GM19023 (cell line): Measurements from ENCODE around the gene YAF2.
"Not testable (repeated sequence)": the region's sequence is repeated elsewhere in the genome, so short reads cannot be mapped to it uniquely, and the experiment has no call there.

ENCODE experiments used
- ATAC-seq: cut with Tn5 transposase; IDR thresholded peaks from one replicate; pipeline ENCODE4 v1.9.1; 2021; ENCODE audit warnings: mild to moderate bottlenecking, moderate library complexity; ENCODE audit not compliant: unreplicated experiment

The YAF2 gene

DNA sequence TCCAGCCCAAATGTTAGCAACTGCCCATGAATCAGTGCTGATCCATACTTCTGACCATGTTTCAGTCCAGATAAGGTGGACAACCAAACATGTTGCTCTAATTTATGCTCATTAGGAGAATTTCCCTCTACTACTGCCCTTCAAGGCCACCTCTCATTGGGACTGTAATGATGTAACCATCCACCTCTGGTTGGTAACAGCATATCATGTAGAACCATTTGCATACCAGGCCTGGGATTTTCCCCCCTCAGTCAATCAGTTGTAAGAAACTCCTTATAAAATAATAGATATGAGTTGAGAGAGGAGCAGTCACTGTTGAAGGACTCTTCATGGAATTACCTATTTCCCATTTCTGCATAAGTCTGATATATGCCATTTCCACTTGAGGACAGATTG lies 17.8 kb upstream of the YAF2 start:
- ATAC-seq: no peak

DNA sequence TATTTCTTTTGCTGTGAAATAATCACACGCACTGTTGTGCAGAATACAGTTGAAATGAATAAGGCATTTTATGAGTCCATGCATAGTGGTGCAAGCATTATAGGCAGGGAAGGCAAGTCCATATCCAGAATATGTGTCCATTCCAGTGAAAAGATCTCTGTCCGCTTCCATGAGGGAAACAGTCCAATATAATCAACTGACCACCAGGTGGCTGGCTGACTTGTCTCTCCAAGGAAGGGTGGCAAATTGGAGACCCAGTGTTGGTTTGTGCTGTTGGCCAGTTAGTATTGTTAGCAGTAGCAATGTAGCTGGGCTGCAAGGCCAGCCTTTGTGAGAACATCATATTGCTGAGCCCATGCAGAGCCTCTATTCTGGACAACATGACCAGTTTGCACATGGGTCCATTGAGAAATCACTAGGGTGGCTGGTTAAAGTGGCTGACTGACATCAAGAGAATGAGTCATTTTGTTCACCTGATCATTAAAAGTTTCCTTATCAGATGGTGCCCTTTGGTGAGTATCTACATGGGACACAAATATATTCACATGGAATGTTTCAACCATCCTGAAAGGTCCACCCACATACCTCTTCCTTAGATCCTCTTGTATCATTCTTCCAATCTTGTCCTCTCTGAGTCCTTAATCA lies 17.3 kb upstream of the YAF2 start:
- ATAC-seq: no peak

DNA sequence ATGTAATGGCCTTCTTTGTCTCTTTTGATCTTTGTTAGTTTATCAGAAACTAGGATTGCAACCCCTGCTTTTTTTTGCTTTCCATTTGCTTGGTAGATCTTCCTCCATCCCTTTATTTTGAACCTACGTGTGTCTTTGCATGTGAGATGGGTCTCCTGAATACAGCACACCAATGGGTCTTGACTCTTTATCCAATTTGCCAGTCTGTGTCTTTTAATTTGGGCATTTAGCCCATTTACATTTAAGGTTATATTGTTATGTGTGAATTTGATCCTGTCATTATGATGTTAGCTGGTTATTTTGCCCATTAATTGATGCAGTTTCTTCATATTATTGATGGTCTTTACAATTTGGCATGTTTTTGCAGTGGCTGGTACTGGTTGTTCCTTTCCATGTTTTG lies 14.6 kb upstream of the YAF2 start:
- not testable (repeated sequence) for ATAC-seq

DNA sequence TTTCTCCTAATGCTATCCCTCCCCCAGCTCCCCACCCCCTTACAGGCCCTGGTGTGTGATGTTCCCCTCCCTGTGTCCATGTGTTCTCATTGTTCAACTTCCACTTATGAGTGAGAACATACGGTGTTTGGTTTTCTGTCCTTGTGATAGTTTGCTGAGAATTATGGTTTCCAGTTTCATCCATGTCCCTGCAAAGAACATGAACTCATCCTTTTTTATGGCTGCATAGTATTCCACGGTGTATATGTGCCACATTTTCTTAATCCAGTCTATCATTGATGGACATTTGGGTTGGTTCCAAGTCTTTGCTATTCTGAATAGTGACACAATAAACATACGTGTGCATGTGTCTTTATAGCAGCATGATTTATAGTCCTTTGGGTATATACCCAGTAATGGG lies 11.0 kb upstream of the YAF2 start:
- ATAC-seq: not testable (repeated sequence)

DNA sequence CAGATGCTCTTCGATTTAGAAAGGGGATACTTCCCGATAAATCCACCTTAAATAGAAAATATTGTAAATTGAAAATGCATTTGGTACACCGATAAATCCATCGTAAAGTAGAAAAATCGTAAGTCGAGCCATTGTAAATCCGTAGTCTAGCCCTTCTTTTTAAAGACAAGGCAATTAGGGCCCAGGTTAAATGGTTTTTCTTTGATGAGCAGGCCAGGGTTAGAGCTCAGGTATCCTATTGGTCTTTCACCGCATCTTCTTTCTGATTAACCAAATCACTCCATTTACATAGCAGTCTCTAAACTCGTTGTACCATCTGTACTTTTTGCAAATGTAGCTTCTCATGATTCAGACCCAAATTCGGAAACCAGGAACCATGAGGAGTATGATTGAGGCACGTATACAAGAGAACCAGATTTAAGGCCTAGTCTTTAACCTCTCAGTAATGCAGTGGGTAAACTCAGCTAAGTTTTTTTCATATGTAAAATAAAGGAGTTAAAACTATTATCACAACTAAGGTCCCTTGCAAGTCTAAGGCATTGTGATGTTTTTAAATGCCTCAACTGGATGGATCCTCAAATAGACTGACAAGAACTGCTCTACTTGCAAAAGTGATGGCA lies 2.2 kb upstream of the YAF2 start:
- ATAC-seq: no peak

DNA sequence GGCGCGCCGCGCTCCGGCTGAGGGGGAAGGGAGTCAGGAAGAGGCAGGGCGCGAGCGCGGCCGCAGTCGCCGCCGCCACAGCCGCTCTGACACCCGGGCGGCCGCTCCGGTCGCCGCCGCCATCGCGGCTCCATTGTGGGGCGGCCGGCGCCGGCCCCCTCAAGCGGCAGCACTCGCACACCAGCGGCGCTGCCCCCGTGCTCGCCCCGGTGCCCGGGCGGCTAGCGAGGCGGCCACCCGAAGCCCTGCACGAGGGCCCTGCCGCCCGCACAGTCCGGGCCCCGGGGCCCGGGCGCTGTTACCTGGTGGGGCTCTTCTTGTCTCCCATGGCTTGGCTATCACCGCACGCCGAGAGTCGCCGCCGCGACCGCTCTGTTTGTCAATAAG lies 202 bp downstream of the YAF2 start:
- ATAC-seq: peak; percentile 23

DNA sequence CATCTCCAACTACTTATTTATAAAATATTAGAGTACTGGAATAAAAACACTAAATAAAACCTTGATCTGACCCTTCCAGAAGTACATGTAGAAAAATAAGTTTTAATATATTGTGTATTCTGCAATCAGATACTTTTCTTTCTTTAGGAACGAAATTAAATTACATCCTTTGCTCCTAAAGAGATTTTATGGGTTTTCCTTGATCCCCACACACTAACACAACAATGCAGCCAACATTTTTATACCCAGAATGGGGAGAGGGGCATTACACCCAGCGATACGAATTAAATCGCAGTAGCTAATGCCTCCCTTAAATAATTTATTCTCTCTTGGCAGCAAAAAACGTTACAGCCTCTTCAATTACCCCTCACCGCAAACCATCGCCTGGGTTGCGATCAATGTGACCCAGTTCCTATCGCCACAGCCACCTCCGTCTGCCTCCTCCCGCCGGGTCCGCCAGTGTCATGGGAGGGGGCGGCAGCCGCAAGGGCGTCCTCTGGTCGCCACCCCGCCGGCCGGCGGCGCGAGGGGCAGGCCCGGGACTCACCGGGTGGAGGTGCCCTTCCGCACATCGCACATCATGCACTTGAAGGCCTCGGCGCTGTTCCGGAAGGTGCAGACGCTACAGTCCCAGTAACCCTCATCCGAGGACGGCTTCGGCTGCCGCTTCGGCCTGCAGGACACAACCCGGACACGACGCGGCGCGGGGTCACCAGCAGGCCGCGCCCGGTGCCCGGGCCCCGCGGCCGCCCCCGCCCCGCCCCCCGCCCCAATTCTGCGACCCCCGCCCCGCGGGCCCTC lies 796 bp downstream of the YAF2 start:
- ATAC-seq: peak; percentile 80

DNA sequence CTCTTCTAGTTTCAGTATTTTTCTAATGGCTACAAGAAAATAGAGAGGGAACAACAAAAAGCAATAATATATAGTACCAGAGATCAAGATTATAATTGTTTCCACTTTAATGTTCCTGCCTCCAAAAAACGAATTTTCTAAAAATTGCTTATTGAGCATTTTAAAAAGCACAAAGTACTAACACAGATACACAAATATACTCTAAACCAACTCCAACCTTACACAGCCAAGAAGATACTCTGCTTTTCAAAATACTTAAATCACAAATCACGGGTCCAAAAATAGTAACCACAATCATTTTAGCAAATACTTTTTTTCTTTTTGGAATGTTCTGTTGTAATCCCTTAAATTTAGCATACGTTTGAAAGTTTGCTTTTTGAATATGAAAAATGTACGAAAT lies 2.0 kb downstream of the YAF2 start:
- ATAC-seq: no peak

DNA sequence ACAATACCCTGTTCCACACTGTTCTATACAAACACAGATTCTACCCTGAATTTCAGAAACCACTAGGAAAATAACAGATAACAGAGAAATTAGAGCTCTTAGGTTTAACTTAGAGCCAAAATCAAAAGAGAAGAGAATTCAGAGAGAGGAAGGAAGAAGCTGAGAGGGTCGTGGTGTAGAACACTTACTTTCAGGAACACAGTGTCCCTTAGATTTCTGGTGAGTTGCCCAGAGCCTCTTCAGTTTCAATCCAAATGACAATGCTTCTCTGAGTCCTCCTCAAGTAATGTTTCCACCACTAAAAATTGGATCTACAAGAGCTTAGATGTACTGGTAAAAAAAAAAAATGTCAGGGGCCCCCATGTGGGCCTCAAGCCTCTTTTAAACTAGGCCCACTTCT lies 2.6 kb downstream of the YAF2 start:
- ATAC-seq: no peak

DNA sequence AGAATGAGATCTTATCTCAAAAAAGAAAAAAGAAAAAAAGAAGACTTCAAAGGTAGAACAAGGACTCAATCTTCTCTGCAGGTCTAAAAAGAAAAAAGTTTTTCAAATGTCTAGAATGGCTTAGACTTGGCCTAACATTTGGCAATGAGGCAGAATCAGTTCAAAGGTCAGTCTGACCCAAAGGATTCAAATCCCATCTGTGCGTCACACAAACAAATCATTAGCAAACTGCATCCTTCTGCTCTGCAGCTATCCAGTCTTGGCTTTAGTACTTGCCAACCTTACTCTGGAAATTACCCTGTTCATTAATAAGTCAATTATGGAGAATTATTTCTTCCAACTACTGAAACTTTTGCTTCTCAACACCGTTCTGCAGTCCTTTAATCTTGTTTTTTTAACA lies 3.1 kb downstream of the YAF2 start:
- no peak for ATAC-seq

DNA sequence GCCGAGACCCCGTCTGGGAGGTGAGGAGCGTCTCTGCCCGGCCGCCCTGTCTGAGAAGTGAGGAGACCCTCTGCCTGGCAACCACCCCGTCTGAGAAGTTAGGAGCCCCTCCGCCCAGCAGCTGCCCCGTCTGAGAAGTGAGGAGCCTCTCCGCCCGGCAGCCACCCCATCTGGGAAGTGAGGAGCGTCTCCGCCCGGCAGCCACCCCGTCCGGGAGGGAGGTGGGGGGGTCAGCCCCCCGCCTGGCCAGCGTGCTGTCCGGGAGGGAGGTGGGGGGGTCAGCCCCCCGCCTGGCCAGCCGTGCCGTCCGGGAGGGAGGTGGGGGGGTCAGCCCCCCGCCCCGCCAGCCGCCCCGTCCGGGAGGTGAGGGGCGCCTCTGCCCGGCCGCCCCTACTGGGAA lies 10.5 kb downstream of the YAF2 start:
- ATAC-seq: not testable (repeated sequence)

DNA sequence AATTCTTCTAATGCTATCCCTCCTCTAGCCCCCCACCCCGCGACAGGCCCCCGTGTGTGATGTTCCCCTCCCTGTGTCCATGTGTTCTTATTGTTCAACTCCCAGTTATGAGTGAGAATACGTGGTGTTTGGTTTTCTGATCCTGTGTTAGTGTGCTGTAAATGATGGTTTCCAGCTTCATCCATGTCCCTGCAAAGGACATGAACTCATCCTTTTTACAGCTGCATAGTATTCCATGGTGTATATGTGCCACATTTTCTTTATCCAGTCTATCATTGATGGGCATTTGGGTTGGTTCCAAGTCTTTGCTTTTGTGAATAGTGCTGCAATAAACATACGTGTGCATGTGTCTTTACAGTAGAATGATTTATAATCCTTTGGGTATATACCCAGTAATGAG lies 13.5 kb downstream of the YAF2 start:
- not testable (repeated sequence) for ATAC-seq

DNA sequence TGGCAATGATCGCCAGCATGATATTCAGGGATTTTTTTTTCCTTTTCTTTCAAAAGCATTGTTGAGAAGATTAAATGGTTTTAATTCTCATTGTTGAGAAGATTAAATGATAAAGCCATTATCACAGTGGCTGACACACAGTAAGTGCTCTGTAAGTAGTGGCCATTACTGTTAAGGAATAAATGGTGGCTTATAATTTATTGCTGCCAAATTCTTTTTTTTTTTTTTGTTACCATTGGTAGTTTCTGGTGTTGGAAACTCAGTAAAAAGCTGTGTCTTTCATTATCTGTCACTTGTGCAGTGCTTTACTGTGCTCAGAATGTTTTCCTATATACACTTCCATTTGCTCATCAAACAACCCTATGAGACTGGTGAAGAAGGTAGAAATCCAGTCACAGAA lies 15.3 kb downstream of the YAF2 start:
- ATAC-seq: no peak

DNA sequence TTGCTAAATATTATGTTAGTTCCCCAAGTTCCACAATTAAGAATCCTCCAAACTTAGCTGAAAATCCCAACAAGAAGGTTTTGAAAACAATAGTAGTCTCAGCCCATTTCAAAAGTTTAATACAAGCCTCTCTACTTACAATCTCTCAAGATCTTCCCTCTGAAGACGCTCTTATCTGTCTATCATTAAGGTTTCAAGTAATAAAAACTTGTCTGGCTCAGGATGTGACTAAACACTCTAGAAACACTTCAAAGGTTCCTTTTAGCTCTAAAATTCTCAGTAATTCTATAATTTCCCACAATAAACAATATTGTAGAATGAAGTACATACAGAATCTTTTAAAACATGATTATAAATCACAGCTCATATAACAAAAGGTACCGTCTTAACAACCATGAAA lies 16.3 kb downstream of the YAF2 start:
- ATAC-seq: no peak

DNA sequence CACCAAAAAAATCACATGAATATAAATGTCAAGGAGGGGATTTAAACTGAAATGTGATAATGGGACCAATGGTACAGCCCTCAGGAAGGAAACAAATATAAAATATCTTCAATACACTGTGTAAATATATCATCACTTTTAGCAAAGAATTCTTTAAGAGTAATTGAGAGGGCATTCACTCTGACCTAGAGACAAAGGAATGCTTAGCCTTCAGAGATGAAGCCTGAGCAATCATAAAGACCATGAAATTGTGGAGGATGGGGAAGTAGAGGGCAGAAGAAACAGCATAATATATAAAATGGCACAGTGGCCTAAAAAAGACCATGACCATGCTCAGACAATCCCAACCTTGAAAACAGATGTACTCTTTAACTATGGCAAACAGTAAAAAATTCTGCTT lies 20.4 kb downstream of the YAF2 start:
- no peak for ATAC-seq

DNA sequence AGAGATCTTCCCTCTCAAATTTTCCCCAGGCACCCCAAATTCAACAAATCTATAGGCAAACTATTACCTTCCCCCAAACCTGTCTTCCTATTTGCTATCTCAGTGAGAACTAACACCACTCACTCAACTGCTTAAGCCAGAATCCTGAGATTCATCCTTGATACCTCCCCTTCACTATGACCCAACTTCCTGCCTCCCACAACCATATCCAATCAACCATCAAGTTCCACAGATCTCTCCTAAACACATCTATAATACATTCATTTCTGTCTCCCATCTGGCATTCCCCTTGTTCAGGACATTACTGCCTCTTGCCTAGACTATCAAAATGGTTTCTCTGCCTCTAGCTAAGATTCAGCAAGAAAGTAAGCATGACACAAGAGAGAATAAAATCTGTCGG lies 21.3 kb downstream of the YAF2 start:
- no peak for ATAC-seq

DNA sequence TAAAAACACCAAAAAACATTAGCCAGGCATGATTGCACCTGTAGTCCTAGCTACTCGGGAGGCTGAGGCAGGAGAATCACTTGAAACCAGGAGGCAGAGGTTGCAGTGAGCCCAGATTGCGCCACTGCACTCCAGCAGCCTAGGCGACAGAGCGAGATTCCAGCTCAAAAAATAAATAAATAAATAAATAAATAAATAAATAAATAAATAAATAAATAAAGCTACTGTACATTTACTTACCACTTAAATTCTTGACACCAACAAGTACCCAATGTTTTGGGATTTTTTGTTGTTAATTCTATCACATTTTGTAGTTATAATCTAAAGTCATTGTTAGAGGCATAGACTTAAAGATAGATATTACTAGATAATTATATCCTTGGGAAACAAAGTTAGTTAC lies 22.3 kb downstream of the YAF2 start:
- ATAC-seq: not testable (repeated sequence)

DNA sequence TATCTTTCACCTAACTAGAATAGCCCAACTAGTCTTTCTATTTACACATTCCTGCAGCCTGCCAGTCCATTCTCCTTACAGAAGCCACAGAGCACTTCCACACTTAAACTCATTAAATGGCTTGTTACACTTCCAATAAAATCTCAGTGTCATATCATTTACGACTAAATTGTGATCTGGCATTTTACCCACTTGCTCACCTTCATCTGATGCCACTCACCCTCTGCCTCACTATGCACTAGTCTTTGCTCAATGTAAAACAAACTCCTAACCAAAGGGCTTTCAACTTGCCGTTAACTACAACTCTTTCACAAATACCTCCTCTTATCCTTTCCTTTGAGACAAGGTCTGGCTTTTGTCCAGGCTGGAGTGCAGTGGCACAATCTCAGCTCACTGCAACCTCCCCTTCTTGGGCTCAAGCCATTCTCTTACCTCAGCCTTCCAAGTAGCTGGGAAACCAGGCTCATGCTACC lies 24.1 kb downstream of the YAF2 start:
- no peak for ATAC-seq

DNA sequence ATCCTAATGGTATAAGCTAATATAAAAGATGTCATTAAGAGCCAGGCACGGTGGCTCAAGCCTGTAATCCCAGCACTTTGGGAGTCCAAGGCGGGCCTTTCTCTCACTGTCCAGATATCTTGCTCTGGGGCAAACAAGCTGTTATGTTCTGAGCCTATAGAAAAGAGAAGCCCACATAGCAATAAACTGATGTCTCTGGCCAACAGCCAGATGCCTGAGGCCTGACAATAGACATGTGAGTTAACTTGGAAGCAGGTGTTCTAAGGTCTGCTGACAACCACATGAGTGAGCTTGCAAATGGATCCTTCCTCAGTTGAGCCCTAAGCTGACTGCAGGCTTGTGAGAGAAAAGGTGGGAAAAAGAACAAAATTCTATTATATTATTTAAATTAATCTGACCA lies 25.0 kb downstream of the YAF2 start:
- no peak for ATAC-seq

DNA sequence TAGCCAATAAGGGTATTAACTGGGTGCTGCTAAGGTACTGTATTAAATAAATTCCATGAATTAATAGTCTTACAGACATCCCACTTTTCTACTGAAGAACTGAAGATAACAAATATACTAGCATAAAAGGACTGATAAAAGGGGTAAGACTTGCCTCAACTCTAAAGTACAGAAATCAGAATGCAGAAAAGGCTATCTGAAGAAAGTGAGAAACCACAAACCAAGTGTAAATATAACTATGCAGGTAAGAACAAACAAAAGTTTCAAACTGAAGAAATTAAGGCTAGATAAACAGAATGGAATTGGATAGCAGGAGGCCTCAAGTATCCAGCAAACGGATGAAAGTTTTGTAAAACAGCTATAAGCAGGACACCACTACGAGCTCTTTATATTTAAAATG lies 29.5 kb downstream of the YAF2 start:
- no peak for ATAC-seq

DNA sequence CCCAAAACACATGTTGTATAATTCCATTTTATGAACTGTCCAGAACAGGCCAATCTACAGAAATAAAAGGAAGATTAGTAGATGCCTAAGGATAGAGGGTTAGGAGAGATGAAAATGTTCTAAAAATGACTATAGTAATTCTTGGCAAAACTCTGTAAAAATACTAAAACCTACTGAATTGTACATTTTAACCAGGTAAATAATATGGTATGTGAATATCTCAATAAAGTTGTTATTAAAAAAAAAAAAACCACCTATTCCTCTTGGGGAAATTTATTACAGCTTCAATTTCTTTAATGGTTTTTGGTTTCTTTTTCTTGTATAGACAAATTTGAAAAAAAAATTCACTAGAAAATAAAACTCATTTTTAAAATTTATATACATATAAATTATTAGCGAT lies 33.2 kb downstream of the YAF2 start:
- no peak for ATAC-seq

DNA sequence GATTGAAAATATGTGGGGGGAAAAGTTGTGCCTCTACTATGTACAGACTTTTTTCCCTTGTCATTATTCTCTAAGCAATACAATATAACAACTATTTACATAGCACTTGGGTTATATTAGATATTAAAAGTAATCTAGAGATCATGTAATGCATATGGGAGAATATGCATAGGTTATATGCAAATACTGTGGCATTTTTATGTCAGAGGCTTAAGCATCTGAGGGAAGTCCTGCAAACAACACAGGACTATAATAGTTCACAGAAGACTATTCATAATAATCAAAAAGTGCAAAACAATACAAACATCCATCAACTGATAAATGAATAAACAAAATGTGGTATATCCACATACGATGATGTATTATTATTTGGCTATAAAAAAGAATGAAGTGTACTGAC lies 33.7 kb downstream of the YAF2 start:
- no peak for ATAC-seq
